Panc1 (cell line): ENCODE measurements around the gene HS1BP3. TPM values are rescaled to one million over a fixed set of nuclear protein-coding genes. Genes with fewer than 3 reads are reported as not detected.
A peak's percentile ranks its signal among the peaks of the same experiment; 100 is the strongest.

Experiments used
- ATAC-seq: fragments of 200-7000 bp; cut with Tn5 transposase; 2 replicates; pipeline ENCODE4 v1.9.1; 2020; ENCODE audit warnings: mild to moderate bottlenecking, moderate library complexity
- BruUV-seq: library from RNA; stranded (reverse); fragments of 400-500 nt; replicated peaks from 2 replicates; lab custom pipeline; 2021; lab: Mats Ljungman, UMichigan
- CTCF ChIA-PET: fragments of 300-600 bp; sonication (Branson Sonifier 250); formaldehyde crosslinking; loops from one replicate; lab custom pipeline; 2022; ENCODE audit warnings: antibody characterized with exemption; lab: Charles Lee
- POLR2A ChIA-PET: fragments of 300-600 bp; sonication (Branson Sonifier 250); formaldehyde crosslinking; loops from one replicate; lab custom pipeline; 2022; ENCODE audit warnings: antibody characterized with exemption; lab: Charles Lee
- DNase-seq: peaks from one replicate; pipeline ENCODE4 v3.0.0-alpha.2; 2010; ENCODE audit warnings: low read depth, low spot score
- H3K27ac ChIP-seq: 2 replicates; pipeline ENCODE4 v1.5.1; 2011; ENCODE audit warnings: mild to moderate bottlenecking, low read length, inconsistent platforms
- H3K27me3 ChIP-seq: fragments of 200-500 bp; sonication (Bioruptor generic); 2 replicates; pipeline ENCODE4 v1.6.0; 2014; ENCODE audit warnings: low read length, inconsistent platforms; ENCODE audit not compliant: control insufficient read depth, insufficient read depth
- H3K36me3 ChIP-seq: fragments of 200-500 bp; sonication (Bioruptor generic); 2 replicates; pipeline ENCODE4 v1.5.1; 2014; ENCODE audit warnings: inconsistent platforms, mild to moderate bottlenecking, low read length, moderate library complexity; ENCODE audit not compliant: control insufficient read depth, insufficient read depth
- H3K4me1 ChIP-seq: 2 replicates; pipeline ENCODE4 v1.5.1; 2011; ENCODE audit warnings: inconsistent platforms, mild to moderate bottlenecking, low read length, moderate library complexity; ENCODE audit not compliant: control insufficient read depth, insufficient read depth
- H3K4me3 ChIP-seq, 2 experiments: 2 replicates each; pipeline ENCODE4 v1.5.1; 2011 to 2012; ENCODE audit warnings: low read depth in 2 of 2, low read length in 2 of 2, mild to moderate bottlenecking in 2 of 2, inconsistent platforms in 1 of 2, moderate library complexity in 1 of 2
- H3K9me3 ChIP-seq: fragments of 200-500 bp; sonication (Bioruptor generic); 2 replicates; pipeline ENCODE4 v1.5.1; 2014; ENCODE audit warnings: low read depth, mild to moderate bottlenecking, inconsistent platforms, low read length, moderate library complexity; ENCODE audit not compliant: control insufficient read depth, insufficient read depth
- POLR2AphosphoS5 ChIP-seq: IDR thresholded peaks from 2 replicates; pipeline ENCODE4 v1.6.1; 2012; ENCODE audit warnings: mild to moderate bottlenecking, low read depth, low read length, moderate library complexity
- SIN3A ChIP-seq: IDR thresholded peaks from 2 replicates; pipeline ENCODE4 v1.6.1; 2012; ENCODE audit warnings: low read depth, mild to moderate bottlenecking, low read length, moderate library complexity, borderline replicate concordance; ENCODE audit not compliant: insufficient read depth
- TCF7L2 ChIP-seq: IDR thresholded peaks from 2 replicates; pipeline ENCODE4 v1.6.1; 2011; ENCODE audit warnings: mild to moderate bottlenecking, low read depth, low read length, inconsistent platforms
- in situ Hi-C: cut with HindIII; loops from 2 replicates; pipeline ENCODE4 v1.10.0; 2016; ENCODE audit warnings: low sequenced_read_pairs, low pct_unique_long_range_greater_than_20kb
- intact Hi-C: fragments of 100-400 bp; cut with micrococcal nuclease; formaldehyde crosslinking; loops from one replicate; pipeline ENCODE4 v1.10.0; 2022; ENCODE audit not compliant: unreplicated experiment
- total RNA-seq: library from RNA; stranded (reverse); gene quantifications from one replicate; pipeline ENCODE4 v1.2.1, GENCODE V29; 2021; ENCODE audit not compliant: unreplicated experiment
- TF ChIP-seq, protein P1 (sequence below), 2 experiments: IDR thresholded peaks; 2 replicates each; pipeline ENCODE4 v1.6.1; 2011 to 2012; ENCODE audit warnings: low read depth in 2 of 2, control low read depth in 1 of 2, low read length in 1 of 2, mild to moderate bottlenecking in 1 of 2, moderate library complexity in 1 of 2; ENCODE audit not compliant: insufficient read depth in 1 of 2
- TF ChIP-seq, protein P2 (sequence below): fragments of 450-650 bp; IDR thresholded peaks from 2 replicates; pipeline ENCODE4 v1.5.1; 2017; ENCODE audit warnings: mild to moderate bottlenecking

Gene HS1BP3
- total RNA-seq, 1 experiment from 2014 or later = 46.1 TPM

DNA sequence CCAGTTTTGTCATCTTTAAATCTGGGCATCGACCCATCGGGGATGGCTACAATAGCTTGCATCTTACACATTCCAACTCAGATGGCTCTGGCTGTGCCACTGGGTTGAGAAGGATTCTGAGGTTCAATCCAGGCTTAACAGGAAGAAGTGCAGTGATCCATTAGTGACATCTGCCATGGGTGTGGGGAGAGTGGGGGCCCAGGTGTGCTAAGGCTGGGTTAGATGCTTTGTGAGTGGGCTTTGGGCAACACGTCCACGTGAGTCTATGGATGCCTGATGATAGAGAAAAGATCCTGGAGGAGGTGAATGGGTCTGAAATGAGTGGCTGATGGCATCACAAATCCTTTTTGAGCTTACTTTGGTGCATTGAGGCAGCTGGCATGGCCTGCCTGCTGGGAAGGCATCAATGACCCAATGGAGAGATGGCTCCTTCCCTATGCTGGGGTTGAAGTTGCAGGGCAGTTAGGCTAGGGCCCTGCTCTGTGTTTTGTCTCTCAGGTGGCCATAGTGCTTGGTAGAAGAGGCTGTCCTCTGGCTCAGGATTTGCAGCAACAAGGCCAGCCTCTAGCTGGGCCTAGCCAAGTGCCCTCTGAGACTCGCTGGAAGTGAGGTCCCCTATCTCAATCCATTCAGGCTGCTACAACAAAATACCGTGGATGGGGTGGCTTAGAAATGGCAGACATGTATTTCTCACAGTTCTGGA is 56.7 kb downstream of the HS1BP3 start:
- ChIA-PET CTCF (no interaction called here), POLR2A (interaction anchor here (1.1 kb wide), 1 partner anchor 150 kb away, joined by 3 read pairs; no protein-coding TSS in a partner anchor)
- Histone ChIP-seq H3K36me3 (no peaks in the 10 kb centered on the region), H3K4me1 (peaks cover 26% of the 10 kb centered on the region), H3K27ac (peak overlapping the region; percentile 80), H3K4me3 (no peak overlapping the region), H3K9me3 (no peaks in the 10 kb centered on the region), H3K27me3 (no peaks in the 10 kb centered on the region)
- BruUV-seq = no TSS peak
- TF ChIP-seq POLR2AphosphoS5 (no peak), SIN3A (no peak), TCF7L2 (no peak)
- TF ChIP-seq, protein P1, sequence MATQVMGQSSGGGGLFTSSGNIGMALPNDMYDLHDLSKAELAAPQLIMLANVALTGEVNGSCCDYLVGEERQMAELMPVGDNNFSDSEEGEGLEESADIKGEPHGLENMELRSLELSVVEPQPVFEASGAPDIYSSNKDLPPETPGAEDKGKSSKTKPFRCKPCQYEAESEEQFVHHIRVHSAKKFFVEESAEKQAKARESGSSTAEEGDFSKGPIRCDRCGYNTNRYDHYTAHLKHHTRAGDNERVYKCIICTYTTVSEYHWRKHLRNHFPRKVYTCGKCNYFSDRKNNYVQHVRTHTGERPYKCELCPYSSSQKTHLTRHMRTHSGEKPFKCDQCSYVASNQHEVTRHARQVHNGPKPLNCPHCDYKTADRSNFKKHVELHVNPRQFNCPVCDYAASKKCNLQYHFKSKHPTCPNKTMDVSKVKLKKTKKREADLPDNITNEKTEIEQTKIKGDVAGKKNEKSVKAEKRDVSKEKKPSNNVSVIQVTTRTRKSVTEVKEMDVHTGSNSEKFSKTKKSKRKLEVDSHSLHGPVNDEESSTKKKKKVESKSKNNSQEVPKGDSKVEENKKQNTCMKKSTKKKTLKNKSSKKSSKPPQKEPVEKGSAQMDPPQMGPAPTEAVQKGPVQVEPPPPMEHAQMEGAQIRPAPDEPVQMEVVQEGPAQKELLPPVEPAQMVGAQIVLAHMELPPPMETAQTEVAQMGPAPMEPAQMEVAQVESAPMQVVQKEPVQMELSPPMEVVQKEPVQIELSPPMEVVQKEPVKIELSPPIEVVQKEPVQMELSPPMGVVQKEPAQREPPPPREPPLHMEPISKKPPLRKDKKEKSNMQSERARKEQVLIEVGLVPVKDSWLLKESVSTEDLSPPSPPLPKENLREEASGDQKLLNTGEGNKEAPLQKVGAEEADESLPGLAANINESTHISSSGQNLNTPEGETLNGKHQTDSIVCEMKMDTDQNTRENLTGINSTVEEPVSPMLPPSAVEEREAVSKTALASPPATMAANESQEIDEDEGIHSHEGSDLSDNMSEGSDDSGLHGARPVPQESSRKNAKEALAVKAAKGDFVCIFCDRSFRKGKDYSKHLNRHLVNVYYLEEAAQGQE (IDR thresholded peaks at IDR 0.05; ENCODE audit: insufficient read depth in 1 of 2, low read depth in 2 of 2, low read length in 1 of 2) = no peak
- TF ChIP-seq, protein P2, sequence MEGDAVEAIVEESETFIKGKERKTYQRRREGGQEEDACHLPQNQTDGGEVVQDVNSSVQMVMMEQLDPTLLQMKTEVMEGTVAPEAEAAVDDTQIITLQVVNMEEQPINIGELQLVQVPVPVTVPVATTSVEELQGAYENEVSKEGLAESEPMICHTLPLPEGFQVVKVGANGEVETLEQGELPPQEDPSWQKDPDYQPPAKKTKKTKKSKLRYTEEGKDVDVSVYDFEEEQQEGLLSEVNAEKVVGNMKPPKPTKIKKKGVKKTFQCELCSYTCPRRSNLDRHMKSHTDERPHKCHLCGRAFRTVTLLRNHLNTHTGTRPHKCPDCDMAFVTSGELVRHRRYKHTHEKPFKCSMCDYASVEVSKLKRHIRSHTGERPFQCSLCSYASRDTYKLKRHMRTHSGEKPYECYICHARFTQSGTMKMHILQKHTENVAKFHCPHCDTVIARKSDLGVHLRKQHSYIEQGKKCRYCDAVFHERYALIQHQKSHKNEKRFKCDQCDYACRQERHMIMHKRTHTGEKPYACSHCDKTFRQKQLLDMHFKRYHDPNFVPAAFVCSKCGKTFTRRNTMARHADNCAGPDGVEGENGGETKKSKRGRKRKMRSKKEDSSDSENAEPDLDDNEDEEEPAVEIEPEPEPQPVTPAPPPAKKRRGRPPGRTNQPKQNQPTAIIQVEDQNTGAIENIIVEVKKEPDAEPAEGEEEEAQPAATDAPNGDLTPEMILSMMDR = no peak
- DNase-seq = no peak
- in situ Hi-C loops (no loop called here), intact Hi-C loops (loop anchor here (10.0 kb wide), 1 partner anchor 149 kb away; the partner anchor contains the start of gene RHOB)
- no peak for ATAC-seq

DNA sequence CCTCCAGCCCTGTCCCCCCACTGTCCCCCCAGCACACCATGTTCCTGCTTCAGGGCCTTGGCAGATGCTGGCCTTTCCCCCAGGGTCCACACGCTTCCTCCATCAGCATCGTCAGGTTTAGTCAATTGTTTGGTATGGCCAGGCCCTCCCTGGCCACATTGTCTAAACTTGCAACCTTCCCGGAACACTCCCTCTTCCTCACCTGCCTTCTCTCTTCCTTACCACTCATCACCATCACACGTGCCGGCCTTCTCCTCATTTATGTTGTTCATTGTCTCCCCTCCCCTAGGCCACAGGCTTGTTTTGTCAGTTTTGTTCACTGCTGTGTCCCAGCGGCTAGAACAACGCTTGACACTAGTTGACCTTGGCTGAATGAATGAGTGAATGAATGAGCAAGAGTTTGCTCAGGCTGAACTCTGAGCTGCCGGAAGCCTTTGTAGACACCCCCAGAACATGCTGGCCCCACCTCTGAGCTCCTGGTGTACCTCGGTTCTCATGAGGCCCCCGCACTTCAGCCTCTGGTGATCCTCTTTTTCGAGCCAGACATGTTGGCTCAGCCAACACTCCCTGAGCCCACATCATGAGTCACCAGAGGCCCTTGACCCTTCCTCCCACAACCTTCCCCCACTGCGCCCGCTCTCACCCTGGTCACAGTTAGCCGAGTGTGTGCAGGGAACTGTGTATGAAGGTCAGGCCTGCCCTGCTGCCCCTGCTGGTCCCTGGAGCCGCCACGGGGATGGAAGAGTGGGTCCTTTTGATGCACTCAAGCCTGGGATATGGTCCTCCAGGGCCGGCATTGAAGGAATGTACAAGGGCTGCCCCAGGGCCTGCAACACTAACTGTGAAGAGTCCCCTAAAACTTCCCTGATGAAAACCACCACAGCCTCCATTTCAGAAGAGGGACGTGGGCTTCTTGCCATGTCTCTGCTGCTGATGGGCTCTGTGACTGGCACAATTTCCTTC is 57.5 kb downstream of the HS1BP3 start:
- ChIA-PET POLR2A (interaction anchor here (1.1 kb wide), 1 partner anchor 149 kb away, joined by 3 read pairs; no protein-coding TSS in a partner anchor), CTCF (no interaction called here)
- ATAC-seq (peak; percentile 90), DNase-seq (no peak)
- Histone ChIP-seq H3K9me3 (no peaks in the 10 kb centered on the region), H3K36me3 (no peaks in the 10 kb centered on the region), H3K4me1 (peaks cover 26% of the 10 kb centered on the region), H3K27ac (peak overlapping the region; percentile 80), H3K27me3 (no peaks in the 10 kb centered on the region), H3K4me3 (no peak overlapping the region)
- in situ Hi-C loops = no loop called here
- no TSS peak for BruUV-seq
- TF ChIP-seq SIN3A (no peak), POLR2AphosphoS5 (peak; percentile 22; the same call in 1 of the 2 replicates), TCF7L2 (peak; percentile 37; the same call in 1 of the 2 replicates)
- TF ChIP-seq, protein P2 = no peak
- TF ChIP-seq, protein P1 (IDR thresholded peaks at IDR 0.05; ENCODE audit: insufficient read depth in 1 of 2, low read depth in 2 of 2, low read length in 1 of 2) = no peak
- intact Hi-C loops = loop anchor here (10.0 kb wide), 1 partner anchor 149 kb away; the partner anchor contains the start of gene RHOB
